ENCODE results near the gene PHLDB1. TPM values are rescaled to one million over a fixed set of nuclear protein-coding genes. Genes with fewer than 3 reads are reported as not detected.

The PHLDB1 gene
- total RNA-seq, 1 donor from 2014 or later, result 35.7 TPM

DNA sequence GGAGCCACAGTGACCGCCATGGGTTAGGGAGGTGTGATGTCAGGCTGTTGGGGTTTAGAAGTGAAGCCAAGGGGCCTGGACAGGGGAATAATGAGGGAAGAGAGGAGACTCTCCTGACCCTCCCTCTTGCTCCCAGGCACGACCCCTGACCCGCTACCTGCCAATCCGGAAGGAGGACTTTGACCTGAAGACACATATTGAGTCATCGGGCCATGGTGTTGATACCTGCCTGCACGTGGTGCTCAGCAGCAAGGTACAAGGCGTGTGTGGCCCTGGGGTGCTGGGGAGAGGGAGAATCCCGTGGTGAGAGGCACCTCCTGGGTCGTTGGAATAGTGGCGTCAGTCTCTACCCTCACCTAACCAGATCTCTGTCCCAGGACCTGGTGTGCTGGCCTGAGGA, 42.5 kb downstream of the PHLDB1 start:
- TF ChIP-seq EZH2 (IDR thresholded peaks at IDR 0.05) (no peak), EZH2phosphoT487 (IDR thresholded peaks at IDR 0.05) (no peak)
- TF ChIP-seq, protein P1, sequence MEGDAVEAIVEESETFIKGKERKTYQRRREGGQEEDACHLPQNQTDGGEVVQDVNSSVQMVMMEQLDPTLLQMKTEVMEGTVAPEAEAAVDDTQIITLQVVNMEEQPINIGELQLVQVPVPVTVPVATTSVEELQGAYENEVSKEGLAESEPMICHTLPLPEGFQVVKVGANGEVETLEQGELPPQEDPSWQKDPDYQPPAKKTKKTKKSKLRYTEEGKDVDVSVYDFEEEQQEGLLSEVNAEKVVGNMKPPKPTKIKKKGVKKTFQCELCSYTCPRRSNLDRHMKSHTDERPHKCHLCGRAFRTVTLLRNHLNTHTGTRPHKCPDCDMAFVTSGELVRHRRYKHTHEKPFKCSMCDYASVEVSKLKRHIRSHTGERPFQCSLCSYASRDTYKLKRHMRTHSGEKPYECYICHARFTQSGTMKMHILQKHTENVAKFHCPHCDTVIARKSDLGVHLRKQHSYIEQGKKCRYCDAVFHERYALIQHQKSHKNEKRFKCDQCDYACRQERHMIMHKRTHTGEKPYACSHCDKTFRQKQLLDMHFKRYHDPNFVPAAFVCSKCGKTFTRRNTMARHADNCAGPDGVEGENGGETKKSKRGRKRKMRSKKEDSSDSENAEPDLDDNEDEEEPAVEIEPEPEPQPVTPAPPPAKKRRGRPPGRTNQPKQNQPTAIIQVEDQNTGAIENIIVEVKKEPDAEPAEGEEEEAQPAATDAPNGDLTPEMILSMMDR (IDR thresholded peaks at IDR 0.05), result no peak
- Histone ChIP-seq H3K9ac (no peak overlapping the region), H3K79me2 (ENCODE audit: low read depth) (no peaks in the 10 kb centered on the region), H4K20me1 (ENCODE audit: low read depth) (no peaks in the 10 kb centered on the region), H3F3A (ENCODE audit: low read depth) (no peaks in the 10 kb centered on the region), H3K36me3 (no peaks in the 10 kb centered on the region), H3K4me2 (no peak overlapping the region), H3K4me3 (no peak overlapping the region), H2AFZ (replicated peaks) (no peak overlapping the region), H3K27me3 (no peaks in the 10 kb centered on the region), H3K9me3 (ENCODE audit: low read depth) (no peaks in the 10 kb centered on the region), H3K4me1 (no peaks in the 10 kb centered on the region), H3K27ac (no peak overlapping the region)
- Mint-ChIP-seq H3K9me3 (no peaks in the 10 kb centered on the region), H3K27ac (no peak overlapping the region), H3K27me3 (ENCODE audit: insufficient read depth, low read depth) (peaks cover 5% of the 10 kb centered on the region), H3K36me3 (peaks cover 32% of the 10 kb centered on the region), H3K4me1 (no peaks in the 10 kb centered on the region), H3K4me3 (no peak overlapping the region)
- no peak for DNase-seq (ENCODE audit: low spot score)

DNA sequence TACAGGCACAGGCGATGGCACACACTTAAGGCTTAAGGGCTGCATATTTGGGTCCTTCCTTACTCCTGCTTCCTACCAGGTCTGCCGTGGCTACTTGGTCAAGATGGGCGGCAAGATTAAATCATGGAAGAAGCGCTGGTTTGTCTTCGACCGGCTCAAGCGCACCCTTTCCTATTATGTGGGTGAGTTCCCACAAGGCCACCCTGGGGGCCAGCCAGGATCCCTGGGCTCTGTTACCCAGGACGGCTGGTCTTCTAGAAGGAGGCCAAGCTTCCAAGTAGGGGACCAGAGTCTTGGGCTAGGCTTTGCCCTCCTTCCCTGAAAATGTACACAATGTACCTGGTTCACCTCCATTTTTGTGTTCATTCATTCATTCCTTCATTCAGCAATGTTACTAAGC, 43.0 kb downstream of the PHLDB1 start:
- Histone ChIP-seq H4K20me1 (ENCODE audit: low read depth) (no peaks in the 10 kb centered on the region), H3F3A (ENCODE audit: low read depth) (no peaks in the 10 kb centered on the region), H3K36me3 (no peaks in the 10 kb centered on the region), H3K79me2 (ENCODE audit: low read depth) (no peaks in the 10 kb centered on the region), H3K9ac (no peak overlapping the region), H3K4me1 (no peaks in the 10 kb centered on the region), H3K4me2 (no peak overlapping the region), H3K27me3 (no peaks in the 10 kb centered on the region), H3K9me3 (ENCODE audit: low read depth) (no peaks in the 10 kb centered on the region), H2AFZ (replicated peaks) (no peak overlapping the region), H3K4me3 (no peak overlapping the region), H3K27ac (no peak overlapping the region)
- Mint-ChIP-seq H3K4me3 (no peak overlapping the region), H3K9me3 (no peaks in the 10 kb centered on the region), H3K36me3 (peaks cover 32% of the 10 kb centered on the region), H3K4me1 (no peaks in the 10 kb centered on the region), H3K27me3 (ENCODE audit: insufficient read depth, low read depth) (peaks cover 5% of the 10 kb centered on the region), H3K27ac (no peak overlapping the region)
- no peak for DNase-seq (ENCODE audit: low spot score)
- TF ChIP-seq, protein P1 (IDR thresholded peaks at IDR 0.05), result no peak
- TF ChIP-seq EZH2 (IDR thresholded peaks at IDR 0.05), result no peak
- TF ChIP-seq EZH2phosphoT487 (IDR thresholded peaks at IDR 0.05), result no peak

DNA sequence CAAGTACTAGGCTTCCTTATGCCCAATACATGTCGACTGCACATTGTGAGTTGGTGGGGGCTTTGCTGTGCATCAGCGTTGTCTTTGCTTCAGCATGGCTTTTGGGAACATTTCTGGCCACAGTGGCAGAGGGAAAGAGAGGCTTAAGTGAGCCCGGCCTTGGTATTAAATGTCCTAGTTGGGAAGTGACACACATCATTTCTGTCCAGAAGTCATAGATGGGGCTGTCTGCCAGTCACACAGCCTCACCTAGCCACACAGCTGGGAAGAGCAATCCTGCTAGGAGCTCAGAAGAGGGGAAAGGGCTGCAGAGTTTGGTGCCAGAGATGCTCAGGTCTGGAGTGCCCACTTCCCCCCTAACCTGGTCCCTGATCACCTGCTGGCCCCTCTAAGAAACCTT, 44.4 kb downstream of the PHLDB1 start:
- H3K4me2 ChIP-seq, result no peak overlapping the region
- H3K9ac ChIP-seq, result no peak overlapping the region
- Mint-ChIP-seq H3K27ac (peak overlapping the region; percentile 86), H3K9me3 (no peaks in the 10 kb centered on the region), H3K4me3 (no peak overlapping the region), H3K36me3 (peaks cover 26% of the 10 kb centered on the region), H3K4me1 (peaks cover 2% of the 10 kb centered on the region), H3K27me3 (ENCODE audit: insufficient read depth, low read depth) (peaks cover 5% of the 10 kb centered on the region)
- H3K9me3 ChIP-seq (ENCODE audit: low read depth), result no peaks in the 10 kb centered on the region
- no peak for DNase-seq (ENCODE audit: low spot score)
- no peak overlapping the region for H3K4me3 ChIP-seq
- H3K4me1 ChIP-seq, result no peaks in the 10 kb centered on the region
- no peaks in the 10 kb centered on the region for H3K36me3 ChIP-seq
- no peaks in the 10 kb centered on the region for H3K27me3 ChIP-seq
- no peak overlapping the region for H3K27ac ChIP-seq
- no peaks in the 10 kb centered on the region for H4K20me1 ChIP-seq (ENCODE audit: low read depth)
- H3F3A ChIP-seq (ENCODE audit: low read depth), result no peaks in the 10 kb centered on the region
- H3K79me2 ChIP-seq (ENCODE audit: low read depth), result no peaks in the 10 kb centered on the region
- no peak overlapping the region for H2AFZ ChIP-seq (replicated peaks)
- TF ChIP-seq EZH2phosphoT487 (IDR thresholded peaks at IDR 0.05) (no peak), EZH2 (IDR thresholded peaks at IDR 0.05) (no peak)
- TF ChIP-seq, protein P1 (IDR thresholded peaks at IDR 0.05), result no peak

Measured in neural progenitor cell (in vitro differentiated cells).